BLaER1 treated with 17β-estradiol and CSF1 and Interleukin-3, amounts not matched to agents 10 nM and 100 nM (cell line): ENCODE data around the gene FAM32A.

Experiments used
- H3K27ac ChIP-seq, 11 experiments: shearing (Covaris generic); formaldehyde crosslinking; 2 replicates each; pipeline ENCODE4 v1.8.1; 2022
- H3K27me3 ChIP-seq, 11 experiments: shearing (Covaris generic); formaldehyde crosslinking; 2 replicates each; pipeline ENCODE4 v1.8.1; 2022
- H3K36me3 ChIP-seq, 11 experiments: shearing (Covaris generic); formaldehyde crosslinking; 2 replicates each; pipeline ENCODE4 v1.8.1; 2022
- H3K4me1 ChIP-seq, 10 experiments: shearing (Covaris generic); formaldehyde crosslinking; 2 replicates each; pipeline ENCODE4 v1.8.1; 2022
- H3K4me2 ChIP-seq, 11 experiments: shearing (Covaris generic); formaldehyde crosslinking; 2 replicates each; pipeline ENCODE4 v1.8.1; 2022
- H3K4me3 ChIP-seq, 10 experiments: shearing (Covaris generic); formaldehyde crosslinking; 2 replicates each; pipeline ENCODE4 v1.8.1; 2022
- H3K9ac ChIP-seq, 11 experiments: shearing (Covaris generic); formaldehyde crosslinking; 2 replicates each; pipeline ENCODE4 v1.8.1; 2022
- H3K9me3 ChIP-seq, 11 experiments: shearing (Covaris generic); formaldehyde crosslinking; replicated peaks in 1 of 11; 2 replicates each; pipeline ENCODE4 v1.8.1; 2022
- H4K20me1 ChIP-seq, 11 experiments: shearing (Covaris generic); formaldehyde crosslinking; 2 replicates each; pipeline ENCODE4 v1.8.1; 2022
- Cebpa-rat ChIP-seq, 11 experiments: shearing (Covaris generic); IDR thresholded peaks; 2 replicates each; pipeline ENCODE4 v1.8.1; 2022

Gene FAM32A

GRCh38 chr19:16200038-16201010 lies 15.1 kb downstream of the FAM32A start:
- Histone ChIP-seq H3K4me2 (peak overlapping the region in 9 of 11 experiments; percentile 15 to 89 (median 54); a peak in 16 of 22 replicates), H3K4me3 (no peak overlapping the region), H4K20me1 (peaks cover 38 to 66% (median 43%) of the 10 kb centered on the region in 11 experiments; a peak in 21 of 22 replicates), H3K27me3 (no peaks in the 10 kb centered on the region), H3K9ac (peak overlapping the region in 8 of 11 experiments; percentile 7 to 94 (median 20); a peak in 5 of 22 replicates), H3K36me3 (peaks cover 44 to 57% (median 50%) of the 10 kb centered on the region in 11 experiments), H3K27ac (peak overlapping the region in 4 of 11 experiments; percentile 2 to 26 (median 22); a peak in 3 of 22 replicates), H3K9me3 (no peaks in the 10 kb centered on the region), H3K4me1 (peaks cover 23 to 47% (median 32%) of the 10 kb centered on the region in 10 experiments)
- TF ChIP-seq Cebpa-rat (IDR thresholded peaks at IDR 0.05) = no peak

GRCh38 chr19:16201011-16201391 lies 15.8 kb downstream of the FAM32A start:
- Histone ChIP-seq H3K9ac (peak overlapping the region in 6 of 11 experiments; percentile 7 to 47 (median 14); a peak in 3 of 22 replicates), H3K27ac (peak overlapping the region in 1 of 11 experiments; percentile 25; a peak in 1 of 22 replicates), H4K20me1 (peaks cover 38 to 73% (median 43%) of the 10 kb centered on the region in 11 experiments; a peak in 21 of 22 replicates), H3K4me3 (no peak overlapping the region), H3K9me3 (no peaks in the 10 kb centered on the region), H3K36me3 (peaks cover 51 to 64% (median 57%) of the 10 kb centered on the region in 11 experiments), H3K27me3 (no peaks in the 10 kb centered on the region), H3K4me2 (no peak overlapping the region), H3K4me1 (peaks cover 23 to 47% (median 32%) of the 10 kb centered on the region in 10 experiments)
- no peak for TF ChIP-seq Cebpa-rat (IDR thresholded peaks at IDR 0.05)

GRCh38 chr19:16202320-16203255 lies 17.4 kb downstream of the FAM32A start:
- H3K9ac ChIP-seq = peak overlapping the region in 1 of 11 experiments; percentile 18; a peak in 1 of 22 replicates
- H3K4me3 ChIP-seq = no peak overlapping the region
- peaks cover 11 to 36% (median 21%) of the 10 kb centered on the region in 10 experiments for H3K4me1 ChIP-seq
- H4K20me1 ChIP-seq = peaks cover 38 to 86% (median 46%) of the 10 kb centered on the region in 11 experiments; a peak in 21 of 22 replicates
- TF ChIP-seq Cebpa-rat (IDR thresholded peaks at IDR 0.05) = no peak
- H3K27me3 ChIP-seq = no peaks in the 10 kb centered on the region
- no peak overlapping the region for H3K27ac ChIP-seq
- no peak overlapping the region; a peak in 1 of 22 replicates for H3K4me2 ChIP-seq
- peaks cover 67 to 80% (median 73%) of the 10 kb centered on the region in 11 experiments for H3K36me3 ChIP-seq
- no peaks in the 10 kb centered on the region for H3K9me3 ChIP-seq

- no peak overlapping the region; a peak in 1 of 22 replicates for H3K4me2 ChIP-seq
- no peak overlapping the region for H3K27ac ChIP-seq
- no peak overlapping the region for H3K9ac ChIP-seq
- peaks cover 9 to 35% (median 21%) of the 10 kb centered on the region in 10 experiments for H3K4me1 ChIP-seq
- no peaks in the 10 kb centered on the region for H3K27me3 ChIP-seq
- no peak for TF ChIP-seq Cebpa-rat (IDR thresholded peaks at IDR 0.05)
- H3K36me3 ChIP-seq = peaks cover 75 to 89% (median 81%) of the 10 kb centered on the region in 11 experiments
- H3K4me3 ChIP-seq = no peak overlapping the region
- H4K20me1 ChIP-seq = peaks cover 38 to 90% (median 46%) of the 10 kb centered on the region in 11 experiments; a peak in 21 of 22 replicates
- no peaks in the 10 kb centered on the region for H3K9me3 ChIP-seq
Observed at GRCh38 chr19:16203256-16204004, 18.2 kb downstream of the FAM32A start.

- peaks cover 38 to 88% (median 46%) of the 10 kb centered on the region in 11 experiments; a peak in 21 of 22 replicates for H4K20me1 ChIP-seq
- no peak overlapping the region for H3K4me2 ChIP-seq
Observed at GRCh38 chr19:16204005-16204294, 18.7 kb downstream of the FAM32A start.

GRCh38 chr19:16205205-16206045 lies 20.2 kb downstream of the FAM32A start:
- Histone ChIP-seq H3K27ac (no peak overlapping the region), H3K4me3 (no peak overlapping the region), H3K36me3 (peaks cover 92 to 100% (median 95%) of the 10 kb centered on the region in 11 experiments), H3K4me2 (no peak overlapping the region), H4K20me1 (peaks cover 29 to 73% (median 37%) of the 10 kb centered on the region in 11 experiments; a peak in 21 of 22 replicates), H3K27me3 (no peaks in the 10 kb centered on the region), H3K9ac (no peak overlapping the region), H3K4me1 (peaks cover 0 to 15% (median 1%) of the 10 kb centered on the region in 10 experiments; a peak in 10 of 20 replicates), H3K9me3 (no peaks in the 10 kb centered on the region)
- TF ChIP-seq Cebpa-rat (IDR thresholded peaks at IDR 0.05) = no peak

More at GRCh38 chr19:16204005-16204294, 18.7 kb downstream of the FAM32A start:
- H3K36me3 ChIP-seq = peaks cover 80 to 94% (median 86%) of the 10 kb centered on the region in 11 experiments
- H3K4me1 ChIP-seq = peaks cover 4 to 30% (median 15%) of the 10 kb centered on the region in 10 experiments
- H3K9me3 ChIP-seq = no peaks in the 10 kb centered on the region
- no peak overlapping the region for H3K27ac ChIP-seq
- H3K9ac ChIP-seq = no peak overlapping the region
- H3K27me3 ChIP-seq = no peaks in the 10 kb centered on the region
- TF ChIP-seq Cebpa-rat (IDR thresholded peaks at IDR 0.05) = no peak
- H3K4me3 ChIP-seq = no peak overlapping the region

GRCh38 chr19:16206046-16206605 lies 20.9 kb downstream of the FAM32A start:
- Histone ChIP-seq H3K36me3 (peaks cover 92 to 100% (median 95%) of the 10 kb centered on the region in 11 experiments), H3K4me3 (no peak overlapping the region), H3K4me2 (no peak overlapping the region), H3K27me3 (no peaks in the 10 kb centered on the region), H3K4me1 (peaks cover 0 to 11% (median 0%) of the 10 kb centered on the region in 10 experiments; a peak in 4 of 20 replicates), H3K27ac (no peak overlapping the region), H4K20me1 (peaks cover 24 to 66% (median 30%) of the 10 kb centered on the region in 11 experiments; a peak in 21 of 22 replicates), H3K9ac (peak overlapping the region in 1 of 11 experiments; percentile 5; a peak in 1 of 22 replicates), H3K9me3 (peaks cover 0 to 3% (median 0%) of the 10 kb centered on the region in 11 experiments; a peak in 4 of 22 replicates)
- TF ChIP-seq Cebpa-rat (IDR thresholded peaks at IDR 0.05) = no peak
